DOHH2 (cell line): ENCODE measurements around the gene SIRPG.

Experiments
- H3F3A ChIP-seq: fragments of 200-600 bp; sonication (generic), shearing (Covaris generic); 2 replicates; pipeline ENCODE4 v1.6.0; 2016; ENCODE audit warnings: antibody characterized with exemption, mild to moderate bottlenecking; ENCODE audit not compliant: control insufficient read depth, insufficient read depth
- H3K27ac ChIP-seq: fragments of 200-600 bp; sonication (generic); 2 replicates; pipeline ENCODE4 v1.5.1; 2014; ENCODE audit warnings: low read depth, mild to moderate bottlenecking, low read length, moderate library complexity
- H3K27me3 ChIP-seq: fragments of 200-600 bp; sonication (generic); 2 replicates; pipeline ENCODE4 v1.6.1; 2014; ENCODE audit warnings: mild to moderate bottlenecking, low read length, mixed read lengths; ENCODE audit not compliant: control insufficient read depth
- H3K36me3 ChIP-seq: fragments of 200-600 bp; sonication (generic); 2 replicates; pipeline ENCODE4 v1.6.1; 2014; ENCODE audit warnings: mild to moderate bottlenecking, low read length, moderate library complexity, mixed read lengths; ENCODE audit not compliant: control insufficient read depth
- H3K4me1 ChIP-seq: fragments of 200-600 bp; sonication (generic); 2 replicates; pipeline ENCODE4 v1.6.1; 2014; ENCODE audit warnings: mild to moderate bottlenecking, low read length, mixed read lengths; ENCODE audit not compliant: control insufficient read depth
- H3K4me2 ChIP-seq: fragments of 200-600 bp; sonication (generic); 2 replicates; pipeline ENCODE4 v1.6.0; 2014; ENCODE audit warnings: mild to moderate bottlenecking, low read length, moderate library complexity
- H3K4me3 ChIP-seq: fragments of 200-600 bp; sonication (generic); 2 replicates; pipeline ENCODE4 v1.5.1; 2014; ENCODE audit warnings: mild to moderate bottlenecking, low read length, mixed read lengths
- H3K79me2 ChIP-seq: fragments of 200-600 bp; sonication (generic); 2 replicates; pipeline ENCODE4 v1.6.1; 2014; ENCODE audit warnings: mild to moderate bottlenecking, low read length, mixed read lengths; ENCODE audit not compliant: control insufficient read depth
- H3K9me2 ChIP-seq: fragments of 200-600 bp; sonication (generic); replicated peaks from 2 replicates; pipeline ENCODE4 v1.6.1; 2014; ENCODE audit warnings: mild to moderate bottlenecking, low read length, mixed read lengths; ENCODE audit not compliant: control insufficient read depth
- H3K9me3 ChIP-seq: fragments of 200-600 bp; sonication (generic); 2 replicates; pipeline ENCODE4 v1.6.1; 2014; ENCODE audit warnings: antibody characterized with exemption, low read length, mixed read lengths; ENCODE audit not compliant: control insufficient read depth, insufficient read depth
- H4K20me1 ChIP-seq: fragments of 200-600 bp; sonication (generic); 2 replicates; pipeline ENCODE4 v1.6.0; 2014; ENCODE audit warnings: low read depth, mild to moderate bottlenecking, antibody characterized with exemption, low read length, moderate library complexity; ENCODE audit not compliant: control insufficient read depth, insufficient read depth
- EZH2phosphoT487 ChIP-seq: fragments of 200-600 bp; sonication (generic); IDR thresholded peaks from 2 replicates; pipeline ENCODE4 v1.6.1; 2017; ENCODE audit warnings: borderline replicate concordance, mild to moderate bottlenecking, antibody characterized with exemption, low read length, moderate library complexity, mixed read lengths
- TF ChIP-seq, protein P1 (sequence below): fragments of 200-600 bp; sonication (generic); IDR thresholded peaks from one replicate; pipeline ENCODE4 v1.5.1; 2014; ENCODE audit warnings: antibody characterized with exemption, mild to moderate bottlenecking, low read depth, low read length; ENCODE audit not compliant: poor library complexity, severe bottlenecking

SIRPG gene

DNA sequence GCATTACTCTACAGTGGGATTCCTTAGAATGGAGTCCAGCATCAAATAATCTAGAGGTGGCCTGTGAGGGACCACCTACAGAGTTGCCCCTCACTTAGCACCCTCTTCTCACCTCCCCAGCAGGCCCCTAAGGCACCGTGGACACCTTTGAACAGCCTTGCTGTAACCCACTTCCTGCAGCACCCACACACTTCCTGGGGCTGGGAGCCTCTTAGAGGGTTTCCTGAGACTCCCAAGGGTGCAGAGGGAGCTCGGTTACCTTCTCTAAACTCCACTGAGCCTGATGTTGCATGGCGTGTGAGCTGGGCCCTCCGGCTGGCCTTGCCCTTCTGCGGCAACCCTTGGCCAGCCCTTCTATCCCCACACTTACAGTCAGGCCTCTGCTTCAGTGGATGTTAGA lies 7.3 kb upstream of the SIRPG start:
- Histone ChIP-seq H3K27ac (no peak overlapping the region), H3K4me2 (no peak overlapping the region), H3K36me3 (no peaks in the 10 kb centered on the region)

DNA sequence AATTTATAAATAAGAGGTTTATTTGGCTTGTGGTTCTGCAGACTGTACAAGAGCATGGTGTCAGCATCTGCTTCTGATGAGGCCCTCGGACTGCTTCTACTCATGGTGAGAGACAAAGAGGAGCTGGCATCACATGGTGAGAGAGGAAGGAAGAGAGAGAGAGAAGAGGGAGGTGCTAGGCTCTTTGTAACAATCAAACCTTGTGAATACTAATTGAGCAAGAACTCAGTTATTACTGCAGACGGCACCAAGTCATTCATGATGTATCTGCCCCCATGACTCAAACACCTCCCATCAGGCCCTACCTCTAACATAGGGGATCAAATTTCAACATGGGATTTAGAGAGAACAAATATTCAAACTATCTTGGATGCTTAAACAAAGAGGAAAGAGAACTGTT lies 6.3 kb upstream of the SIRPG start:
- no peak for TF ChIP-seq EZH2phosphoT487
- TF ChIP-seq, protein P1, sequence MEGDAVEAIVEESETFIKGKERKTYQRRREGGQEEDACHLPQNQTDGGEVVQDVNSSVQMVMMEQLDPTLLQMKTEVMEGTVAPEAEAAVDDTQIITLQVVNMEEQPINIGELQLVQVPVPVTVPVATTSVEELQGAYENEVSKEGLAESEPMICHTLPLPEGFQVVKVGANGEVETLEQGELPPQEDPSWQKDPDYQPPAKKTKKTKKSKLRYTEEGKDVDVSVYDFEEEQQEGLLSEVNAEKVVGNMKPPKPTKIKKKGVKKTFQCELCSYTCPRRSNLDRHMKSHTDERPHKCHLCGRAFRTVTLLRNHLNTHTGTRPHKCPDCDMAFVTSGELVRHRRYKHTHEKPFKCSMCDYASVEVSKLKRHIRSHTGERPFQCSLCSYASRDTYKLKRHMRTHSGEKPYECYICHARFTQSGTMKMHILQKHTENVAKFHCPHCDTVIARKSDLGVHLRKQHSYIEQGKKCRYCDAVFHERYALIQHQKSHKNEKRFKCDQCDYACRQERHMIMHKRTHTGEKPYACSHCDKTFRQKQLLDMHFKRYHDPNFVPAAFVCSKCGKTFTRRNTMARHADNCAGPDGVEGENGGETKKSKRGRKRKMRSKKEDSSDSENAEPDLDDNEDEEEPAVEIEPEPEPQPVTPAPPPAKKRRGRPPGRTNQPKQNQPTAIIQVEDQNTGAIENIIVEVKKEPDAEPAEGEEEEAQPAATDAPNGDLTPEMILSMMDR, result no peak
- H3K27ac ChIP-seq, result no peak overlapping the region
- H3K4me2 ChIP-seq, result no peak overlapping the region
- no peak overlapping the region for H3K4me3 ChIP-seq
- no peaks in the 10 kb centered on the region for H3K79me2 ChIP-seq
- H4K20me1 ChIP-seq, result no peaks in the 10 kb centered on the region
- no peaks in the 10 kb centered on the region for H3K9me2 ChIP-seq
- H3K9me3 ChIP-seq, result no peaks in the 10 kb centered on the region
- H3K36me3 ChIP-seq, result no peaks in the 10 kb centered on the region
- H3K27me3 ChIP-seq, result peaks cover 8% of the 10 kb centered on the region
- H3K4me1 ChIP-seq, result no peaks in the 10 kb centered on the region
- H3F3A ChIP-seq, result no peaks in the 10 kb centered on the region

More for the DNA sequence above, 7.3 kb upstream of the SIRPG start:
- no peaks in the 10 kb centered on the region for H4K20me1 ChIP-seq
- H3K4me1 ChIP-seq, result no peaks in the 10 kb centered on the region
- no peaks in the 10 kb centered on the region for H3K79me2 ChIP-seq
- H3K9me3 ChIP-seq, result no peaks in the 10 kb centered on the region
- 0 out of 2 replicates have a peak, but pooled peaks cover 3% of the 10 kb centered on the region for H3K27me3 ChIP-seq
- no peak overlapping the region for H3K4me3 ChIP-seq
- no peak for TF ChIP-seq EZH2phosphoT487
- TF ChIP-seq, protein P1, result no peak
- H3F3A ChIP-seq, result no peaks in the 10 kb centered on the region
- H3K9me2 ChIP-seq, result no peaks in the 10 kb centered on the region

DNA sequence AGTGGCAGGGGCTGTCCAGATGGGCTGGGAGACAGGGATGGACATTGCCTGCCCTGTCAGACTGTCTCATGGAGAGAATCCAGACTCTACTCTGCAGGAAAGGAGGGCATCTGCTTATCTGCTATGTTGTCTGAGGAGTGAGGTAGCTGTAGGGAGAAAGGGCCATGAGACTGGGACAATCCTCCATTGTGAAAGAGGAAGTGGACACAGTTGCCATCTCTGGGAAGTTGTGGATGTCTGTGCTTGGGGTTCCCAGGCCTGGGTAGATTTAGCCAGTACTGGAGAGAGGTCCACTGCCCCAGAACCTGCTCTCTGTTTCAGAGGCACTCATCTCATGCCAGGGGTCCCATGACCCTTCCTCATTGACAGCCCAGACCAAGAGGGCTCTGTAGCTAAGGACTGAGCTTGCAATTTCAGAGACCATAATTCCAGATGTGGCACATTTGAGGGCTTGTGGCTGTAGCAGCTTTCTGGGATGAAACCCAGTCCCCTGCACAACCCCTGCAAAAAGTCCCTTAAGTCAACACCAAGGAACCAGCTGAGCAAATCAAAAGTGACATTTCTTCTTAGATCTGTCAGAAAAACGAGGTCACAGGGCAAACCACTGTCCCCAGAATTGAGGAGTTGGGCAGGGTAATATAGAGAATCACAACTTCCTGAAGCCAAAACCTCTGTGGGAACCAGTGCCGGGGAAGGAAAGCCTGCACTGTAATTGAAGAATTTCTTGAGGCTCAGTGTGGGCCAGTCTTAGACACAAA lies 4.1 kb upstream of the SIRPG start:
- Histone ChIP-seq H3K9me3 (no peaks in the 10 kb centered on the region), H3K9me2 (no peaks in the 10 kb centered on the region), H3K27ac (no peak overlapping the region), H4K20me1 (no peaks in the 10 kb centered on the region), H3K36me3 (no peaks in the 10 kb centered on the region), H3F3A (no peaks in the 10 kb centered on the region), H3K4me1 (no peaks in the 10 kb centered on the region), H3K4me2 (no peak overlapping the region), H3K79me2 (no peaks in the 10 kb centered on the region), H3K27me3 (peaks cover 13% of the 10 kb centered on the region), H3K4me3 (no peak overlapping the region)
- TF ChIP-seq, protein P1, result no peak
- no peak for TF ChIP-seq EZH2phosphoT487
